GM18870 (cell line): ENCODE results near the gene ERVMER34-1.

Source experiments
- ATAC-seq: cut with Tn5 transposase; IDR thresholded peaks from one replicate; pipeline ENCODE4 v1.9.1; 2021; ENCODE audit warnings: moderate library complexity; ENCODE audit not compliant: unreplicated experiment

The ERVMER34-1 gene, protein sequence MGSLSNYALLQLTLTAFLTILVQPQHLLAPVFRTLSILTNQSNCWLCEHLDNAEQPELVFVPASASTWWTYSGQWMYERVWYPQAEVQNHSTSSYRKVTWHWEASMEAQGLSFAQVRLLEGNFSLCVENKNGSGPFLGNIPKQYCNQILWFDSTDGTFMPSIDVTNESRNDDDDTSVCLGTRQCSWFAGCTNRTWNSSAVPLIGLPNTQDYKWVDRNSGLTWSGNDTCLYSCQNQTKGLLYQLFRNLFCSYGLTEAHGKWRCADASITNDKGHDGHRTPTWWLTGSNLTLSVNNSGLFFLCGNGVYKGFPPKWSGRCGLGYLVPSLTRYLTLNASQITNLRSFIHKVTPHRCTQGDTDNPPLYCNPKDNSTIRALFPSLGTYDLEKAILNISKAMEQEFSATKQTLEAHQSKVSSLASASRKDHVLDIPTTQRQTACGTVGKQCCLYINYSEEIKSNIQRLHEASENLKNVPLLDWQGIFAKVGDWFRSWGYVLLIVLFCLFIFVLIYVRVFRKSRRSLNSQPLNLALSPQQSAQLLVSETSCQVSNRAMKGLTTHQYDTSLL

GRCh38 chr4:52750819-52751486 is at the start of gene ERVMER34-1:
Gene ERVMER34-1 (minus strand): TSS chr4:52751425. CDS start chr4:52745520, 5,905 bp downstream.
- no peak for ATAC-seq

DNA sequence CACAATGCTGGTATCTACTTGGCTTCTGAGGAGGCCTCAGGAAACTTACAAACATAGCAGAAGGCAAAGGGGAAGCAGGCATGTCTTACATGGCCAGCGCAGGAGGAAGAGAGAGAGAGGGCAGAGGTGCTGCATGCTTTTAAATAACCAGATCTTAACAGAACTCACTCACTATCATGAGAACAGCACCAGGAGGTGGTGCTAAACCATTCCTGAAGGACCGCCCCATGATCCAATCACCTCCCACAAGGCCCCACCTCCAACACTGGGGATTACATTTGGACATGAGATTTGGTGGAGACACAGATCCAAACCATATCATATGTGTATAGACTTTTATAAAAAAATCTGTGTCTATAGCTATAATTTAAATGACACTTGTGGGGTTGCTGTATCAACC is 48.6 kb upstream of the ERVMER34-1 start:
- ATAC-seq, result no peak

DNA sequence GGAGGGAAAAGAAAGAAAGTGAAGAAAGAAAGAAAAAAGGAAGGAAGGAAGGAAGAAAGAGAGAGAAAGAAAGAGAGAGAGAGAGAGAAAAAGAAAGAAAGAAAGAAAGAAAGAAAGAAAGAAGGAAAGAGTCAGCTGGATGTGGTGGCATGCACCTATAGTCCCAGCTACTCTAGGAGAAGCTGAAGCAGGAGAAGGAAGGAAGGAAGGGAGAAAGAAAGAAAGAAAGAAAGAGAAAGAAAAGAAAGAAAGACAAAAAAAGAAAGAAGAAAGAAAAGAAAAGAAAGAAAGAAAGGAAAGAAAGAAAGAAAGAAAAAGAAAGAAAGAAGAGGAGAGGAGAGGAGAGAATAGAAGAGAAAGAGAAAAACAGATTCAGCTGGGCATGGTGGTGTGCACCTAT is 44.3 kb upstream of the ERVMER34-1 start:
- no peak for ATAC-seq

- no peak for ATAC-seq
These were observed 40.7 kb upstream of the ERVMER34-1 start for GRCh38 chr4:52791936-52792335.

DNA sequence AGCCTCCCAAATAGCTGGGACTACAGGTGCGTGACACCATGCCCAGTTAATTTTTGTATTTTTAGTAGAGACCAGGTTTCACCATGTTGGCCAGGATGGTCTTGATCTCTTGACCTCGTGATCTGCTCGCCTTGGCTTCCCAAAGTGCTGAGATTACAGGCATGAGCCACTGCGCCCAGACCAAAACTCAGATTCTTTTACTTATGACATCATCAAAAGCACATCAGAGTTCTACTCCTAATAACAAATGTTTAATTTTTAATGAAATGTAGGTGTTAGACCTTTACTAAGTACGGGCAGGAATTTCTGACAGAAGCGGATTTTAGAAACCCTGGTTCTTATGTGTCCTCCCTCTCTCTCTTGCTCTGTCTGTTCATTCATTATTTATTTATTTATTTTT is 38.5 kb upstream of the ERVMER34-1 start:
- no peak for ATAC-seq

DNA sequence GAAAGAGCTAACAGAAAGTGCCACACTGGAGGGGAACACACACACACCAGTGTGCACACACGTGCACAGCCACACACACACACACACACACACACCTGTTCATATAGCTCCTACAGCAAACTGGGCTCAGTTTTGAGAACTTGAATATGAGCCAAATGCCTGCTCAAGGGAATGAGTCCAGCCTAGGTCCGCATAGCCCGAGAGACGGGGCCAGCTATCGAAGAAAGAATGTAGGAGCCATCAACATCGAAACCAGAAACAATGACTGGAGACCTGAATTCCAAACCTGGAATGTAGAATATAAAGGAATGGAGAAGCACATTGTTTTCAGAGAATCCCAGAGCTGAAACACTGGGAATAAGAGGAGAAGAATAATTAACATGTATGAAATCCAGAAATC is 37.6 kb upstream of the ERVMER34-1 start:
- ATAC-seq, result no peak

DNA sequence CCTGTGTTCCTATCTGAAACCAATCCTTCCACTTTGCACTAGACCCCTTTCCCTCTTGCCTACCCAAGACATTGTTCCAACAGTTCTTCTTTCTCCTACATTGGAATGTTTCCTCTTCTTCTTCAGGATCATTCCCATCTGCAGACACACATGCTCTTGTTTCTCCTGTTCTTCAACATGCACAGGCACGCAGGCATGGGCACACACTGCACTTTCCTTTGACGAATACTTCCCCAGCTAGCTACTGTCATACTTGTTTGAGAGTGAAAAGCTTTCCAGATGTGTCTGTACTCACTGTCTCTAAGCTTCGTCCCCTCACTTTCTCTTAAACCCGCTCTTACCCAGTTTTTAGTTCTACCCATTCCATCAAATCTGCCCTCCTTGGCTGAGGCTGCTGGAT is 31.8 kb upstream of the ERVMER34-1 start:
- no peak for ATAC-seq

GRCh38 chr4:52780617-52781354 is 29.6 kb upstream of the ERVMER34-1 start:
- ATAC-seq, result no peak

- ATAC-seq, result no peak
These were observed 29.0 kb upstream of the ERVMER34-1 start for GRCh38 chr4:52780206-52780605.

DNA sequence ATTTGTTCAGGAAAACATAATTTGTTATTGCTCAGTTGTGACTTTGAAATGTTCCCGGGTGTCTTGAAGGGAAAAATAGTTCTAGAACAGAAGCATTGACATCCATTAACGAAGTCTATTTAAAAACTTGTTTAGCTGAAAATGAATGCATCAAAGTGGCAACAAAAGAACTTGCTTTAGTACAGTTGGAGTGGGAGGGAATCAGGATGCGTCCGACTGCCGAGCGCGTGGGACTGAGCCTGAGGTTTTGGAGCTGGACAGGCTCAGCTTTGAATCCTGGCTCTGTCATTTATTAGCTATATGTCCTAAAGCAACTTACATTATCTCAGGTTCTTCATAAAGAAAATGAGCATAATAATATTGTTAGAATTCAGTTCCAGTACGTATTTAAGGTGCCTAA is 9.0 kb upstream of the ERVMER34-1 start:
- ATAC-seq, result no peak

GRCh38 chr4:52755426-52755825 is 4.2 kb upstream of the ERVMER34-1 start:
- no peak for ATAC-seq

DNA sequence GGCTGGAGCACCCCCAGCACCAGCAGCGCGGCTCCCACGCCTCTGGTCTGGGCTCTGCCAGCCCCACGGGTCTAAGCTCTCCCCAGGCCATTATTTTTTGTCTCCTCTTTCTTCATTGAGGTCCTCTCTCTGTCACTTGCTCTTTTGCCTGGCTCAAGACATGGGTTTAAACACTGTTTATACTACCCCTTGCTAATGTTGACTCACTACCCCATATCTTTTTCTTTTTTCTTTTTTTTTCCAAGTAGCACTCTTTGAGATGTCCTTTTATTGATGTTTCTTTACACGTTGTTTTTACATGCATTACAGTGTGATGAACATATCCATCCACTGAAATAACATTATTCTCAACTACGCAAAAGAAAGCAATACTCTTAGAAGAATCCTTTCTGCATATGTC is 1.7 kb upstream of the ERVMER34-1 start:
- ATAC-seq, result no peak

DNA sequence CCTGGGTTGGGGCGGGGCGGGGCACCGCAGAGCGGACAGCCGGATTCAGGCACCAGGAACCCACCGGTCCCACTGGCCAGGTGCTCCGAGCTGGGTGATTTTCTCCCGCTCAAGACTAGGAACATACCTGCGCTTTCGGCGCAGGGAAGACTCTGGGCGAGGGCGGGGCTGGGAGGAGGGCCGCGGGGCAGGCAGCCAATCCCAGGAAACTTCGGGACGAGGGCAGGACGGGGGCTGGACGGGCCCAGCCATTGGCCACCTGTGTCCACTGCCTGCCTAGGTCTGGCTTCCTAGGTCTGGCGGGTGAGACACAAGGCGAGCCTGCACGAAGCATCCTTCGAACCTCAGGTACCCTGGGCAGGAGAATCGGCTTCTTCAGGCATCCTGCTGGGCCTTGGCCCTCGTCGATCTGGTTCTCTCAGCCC is 274 bp upstream of the ERVMER34-1 start:
- no peak for ATAC-seq

DNA sequence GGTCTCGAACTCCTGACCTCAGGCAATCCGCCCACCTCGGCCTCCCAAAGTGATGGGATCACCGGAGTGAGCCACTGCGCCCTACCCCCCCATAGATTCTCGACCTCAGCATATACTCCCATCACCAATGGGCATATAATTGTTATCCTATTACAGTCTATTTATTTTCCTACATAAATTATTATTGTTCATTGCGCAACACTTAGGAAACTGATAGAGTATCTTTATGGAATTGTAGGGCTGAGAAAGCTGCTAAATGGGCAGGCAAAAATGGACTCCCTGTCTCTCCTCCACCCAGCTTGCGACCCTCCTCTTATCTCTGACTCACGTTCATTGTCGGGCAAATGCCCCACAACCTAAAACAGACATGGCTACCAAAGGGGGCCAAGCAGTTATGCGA is 1.0 kb downstream of the ERVMER34-1 start:
- no peak for ATAC-seq

DNA sequence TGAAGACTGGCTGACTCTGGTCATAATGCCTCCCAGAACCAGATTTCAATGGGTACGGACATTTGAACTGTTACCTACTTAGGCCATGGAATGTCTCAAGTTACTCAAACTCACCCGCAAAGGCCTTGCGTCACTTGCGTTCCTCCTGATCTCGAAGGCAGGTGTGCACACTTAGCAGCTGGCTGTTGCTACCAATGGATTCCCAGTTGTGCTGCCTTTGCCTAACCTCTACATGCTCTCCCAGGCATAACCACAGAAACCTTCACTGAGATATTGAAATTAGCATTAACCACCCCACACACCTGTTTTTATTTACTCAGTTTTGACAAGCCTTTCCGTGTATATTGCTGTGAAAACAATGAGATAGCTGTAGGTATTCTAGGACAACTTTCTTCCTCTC is 2.8 kb downstream of the ERVMER34-1 start:
- ATAC-seq, result no peak

DNA sequence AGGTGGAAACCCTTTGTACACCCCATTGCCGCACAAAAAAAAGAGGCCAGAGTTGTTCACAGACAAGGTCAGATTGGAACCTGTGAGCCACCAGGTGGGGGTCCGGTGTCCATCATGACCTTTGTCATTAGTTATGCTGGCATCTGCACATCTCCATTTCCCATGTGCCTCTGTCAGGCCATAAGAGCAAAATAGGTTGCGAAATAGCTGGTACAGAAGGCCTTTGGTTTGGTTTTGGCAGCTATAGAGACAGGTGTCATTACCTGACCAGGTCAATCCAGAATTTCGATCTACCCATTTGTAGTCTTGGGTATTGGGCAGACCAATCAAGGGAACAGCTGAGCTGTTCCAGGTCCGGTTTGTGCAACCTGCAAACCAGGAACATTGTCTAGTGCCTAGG is 6.6 kb downstream of the ERVMER34-1 start:
- no peak for ATAC-seq

DNA sequence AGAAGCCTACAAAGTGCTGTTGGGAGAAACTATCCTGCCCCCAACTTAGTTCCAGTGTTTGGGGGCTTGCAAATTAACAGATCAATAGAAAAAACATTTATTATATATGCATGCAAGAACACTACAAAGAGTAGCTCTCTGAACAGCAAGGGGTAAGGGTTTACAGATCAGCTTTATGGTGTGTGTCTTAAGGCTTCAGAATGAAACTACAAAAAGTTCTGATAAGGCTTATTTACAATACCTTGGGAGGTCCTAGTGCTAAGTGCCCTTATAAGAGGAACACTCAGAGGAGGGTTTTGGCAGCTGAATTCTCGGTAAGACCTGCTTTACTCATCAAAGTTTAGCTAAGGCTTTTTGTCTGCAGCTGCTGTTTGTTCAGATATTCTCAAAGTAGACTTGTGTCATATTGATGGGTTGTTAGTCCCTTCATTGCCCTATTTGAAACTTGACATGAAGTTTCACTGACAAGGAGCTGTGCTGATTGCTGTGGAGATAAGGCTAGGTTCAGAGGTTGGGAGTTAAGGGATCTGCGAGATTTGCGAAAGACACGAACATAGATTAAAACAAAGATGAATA is 7.7 kb downstream of the ERVMER34-1 start:
- ATAC-seq, result no peak

DNA sequence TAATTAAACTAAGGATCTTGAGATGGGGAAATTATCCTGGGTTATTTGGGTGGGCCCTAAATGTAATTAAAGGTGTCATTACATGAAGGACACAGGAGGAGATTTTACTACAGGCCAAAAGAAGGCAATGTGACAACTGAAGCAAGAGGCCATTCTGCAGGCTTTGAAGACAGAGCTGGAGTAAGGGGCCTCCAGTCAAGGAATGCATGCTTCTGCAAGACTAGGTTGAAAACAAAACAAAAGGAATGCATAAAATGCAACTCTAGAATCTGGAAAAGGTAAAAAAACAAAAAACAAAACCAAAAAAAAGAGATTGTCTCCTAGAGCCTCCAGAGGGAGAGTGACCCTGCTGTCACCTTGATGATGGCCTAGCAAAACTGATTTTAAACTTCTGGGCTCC is 21.6 kb downstream of the ERVMER34-1 start:
- ATAC-seq, result no peak

DNA sequence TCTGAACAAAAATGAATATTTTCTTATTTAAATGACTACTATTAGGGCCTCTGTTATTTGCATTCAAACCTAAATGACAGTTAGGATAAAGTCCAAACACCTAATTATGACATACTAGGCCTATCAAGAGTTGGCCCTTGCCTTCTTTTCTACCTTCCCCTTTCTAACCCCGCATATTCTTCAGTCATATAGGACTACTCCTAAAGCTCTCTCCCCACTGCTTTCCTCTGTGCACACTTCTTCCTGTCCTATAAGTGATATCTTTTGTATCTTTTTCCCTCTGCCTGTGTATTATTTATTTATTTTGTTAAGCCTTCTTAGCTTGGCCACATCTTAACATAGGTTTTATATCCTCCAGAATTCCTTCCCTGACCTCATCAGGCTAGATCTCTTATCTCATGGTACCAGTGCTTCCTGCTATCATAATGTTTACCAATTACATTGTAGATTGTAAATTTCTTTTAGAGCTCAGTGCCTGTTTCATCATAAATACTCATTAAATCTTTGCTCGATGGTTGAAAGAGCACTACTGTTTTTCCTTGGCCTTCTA is 22.5 kb downstream of the ERVMER34-1 start:
- no peak for ATAC-seq

- ATAC-seq, result no peak
These were observed 24.2 kb downstream of the ERVMER34-1 start for GRCh38 chr4:52726826-52727580.
